GM23248 (cell line): Measurements from ENCODE around the gene OR8B4.

ENCODE experiments used
- EZH2 ChIP-seq: fragments of 200-600 bp; sonication (generic); IDR thresholded peaks from 2 replicates; pipeline ENCODE4 v1.6.1; 2018; ENCODE audit warnings: antibody characterized with exemption, mild to moderate bottlenecking; ENCODE audit not compliant: insufficient read depth, poor library complexity, severe bottlenecking
- EZH2phosphoT487 ChIP-seq: fragments of 200-600 bp; sonication (generic); IDR thresholded peaks from 2 replicates; pipeline ENCODE4 v1.6.1; 2018; ENCODE audit warnings: antibody characterized with exemption, moderate library complexity, mild to moderate bottlenecking, low read depth; ENCODE audit not compliant: insufficient read depth

- TF ChIP-seq EZH2 = no peak
- TF ChIP-seq EZH2phosphoT487 = no peak
These were observed 9.2 kb downstream of the OR8B4 start for GRCh38 chr11:124415356-124415923.
